NCI-H187 (cell line): ENCODE results near the gene SUN5.

ENCODE experiments used
- DNase-seq, 2 experiments: peaks; one replicate each; lab custom pipeline; 2025; lab: John Stamatoyannopoulos, UW

SUN5 gene

DNA sequence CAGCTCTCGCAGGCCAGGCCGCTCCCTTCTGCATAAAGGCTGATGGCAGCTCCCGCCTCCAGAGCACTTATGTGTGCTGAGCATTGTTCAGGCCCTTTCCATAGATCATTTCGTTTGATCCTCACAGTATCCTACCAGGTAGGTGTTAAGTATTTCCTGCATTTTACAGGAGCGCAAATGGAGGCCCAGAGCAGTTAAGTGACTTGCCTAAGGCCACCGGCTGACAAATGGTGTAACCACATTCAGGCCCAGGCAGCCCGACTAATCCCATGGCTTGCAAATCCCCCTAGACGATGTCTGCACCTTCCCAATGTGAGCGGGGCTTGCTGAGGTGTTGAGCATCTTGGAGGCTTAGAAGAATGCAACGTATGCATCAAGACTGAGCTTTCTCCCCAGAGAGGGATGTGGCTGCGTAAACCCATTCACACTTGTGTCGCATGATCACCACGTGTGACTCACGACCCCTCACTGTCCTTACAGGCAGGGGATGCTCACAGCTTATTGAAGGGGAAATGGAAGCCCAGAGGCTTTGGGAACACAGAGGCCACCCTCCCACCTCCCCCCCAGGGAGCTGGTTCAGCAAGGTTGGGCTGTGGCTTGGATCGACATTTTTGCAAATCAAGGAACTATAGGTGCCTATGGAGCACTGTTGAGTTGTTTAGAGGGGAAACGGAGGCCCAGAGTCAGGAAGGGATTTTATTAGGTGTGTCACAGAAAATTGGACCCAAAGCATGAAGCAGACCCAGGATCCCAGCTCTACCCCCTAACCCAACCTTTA lies 10.3 kb upstream of the SUN5 start:
- no peak for DNase-seq

DNA sequence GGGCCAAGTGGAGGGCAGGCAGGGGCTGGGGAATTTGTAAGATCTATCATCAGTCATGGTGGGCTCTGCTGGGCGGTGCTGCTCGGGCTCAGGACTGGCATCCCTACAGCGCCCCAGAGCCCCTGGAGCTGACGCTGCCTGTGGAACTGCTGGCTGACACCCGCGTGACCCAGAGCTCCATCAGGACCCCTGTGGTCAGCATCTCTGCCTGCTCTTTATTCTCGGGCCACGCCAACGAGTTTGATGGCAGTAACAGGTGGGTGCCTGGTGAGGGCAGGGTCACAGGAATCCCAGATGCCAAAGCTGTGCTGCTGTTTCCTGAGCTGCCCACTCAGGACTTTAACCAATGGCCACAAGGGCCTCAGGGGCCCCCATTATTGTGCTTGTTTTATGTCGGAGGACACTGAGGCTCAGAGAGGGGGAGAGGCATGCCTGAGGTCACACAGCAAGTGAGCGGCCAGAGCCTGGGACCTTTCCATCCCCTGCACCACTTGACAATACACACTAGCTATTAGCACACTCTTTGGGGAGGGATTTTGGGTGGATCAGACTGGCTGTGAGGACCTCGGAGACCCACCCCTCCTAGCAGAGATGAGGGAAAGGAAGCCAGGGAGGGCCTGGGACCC lies 9.6 kb upstream of the SUN5 start:
- no peak for DNase-seq

DNA sequence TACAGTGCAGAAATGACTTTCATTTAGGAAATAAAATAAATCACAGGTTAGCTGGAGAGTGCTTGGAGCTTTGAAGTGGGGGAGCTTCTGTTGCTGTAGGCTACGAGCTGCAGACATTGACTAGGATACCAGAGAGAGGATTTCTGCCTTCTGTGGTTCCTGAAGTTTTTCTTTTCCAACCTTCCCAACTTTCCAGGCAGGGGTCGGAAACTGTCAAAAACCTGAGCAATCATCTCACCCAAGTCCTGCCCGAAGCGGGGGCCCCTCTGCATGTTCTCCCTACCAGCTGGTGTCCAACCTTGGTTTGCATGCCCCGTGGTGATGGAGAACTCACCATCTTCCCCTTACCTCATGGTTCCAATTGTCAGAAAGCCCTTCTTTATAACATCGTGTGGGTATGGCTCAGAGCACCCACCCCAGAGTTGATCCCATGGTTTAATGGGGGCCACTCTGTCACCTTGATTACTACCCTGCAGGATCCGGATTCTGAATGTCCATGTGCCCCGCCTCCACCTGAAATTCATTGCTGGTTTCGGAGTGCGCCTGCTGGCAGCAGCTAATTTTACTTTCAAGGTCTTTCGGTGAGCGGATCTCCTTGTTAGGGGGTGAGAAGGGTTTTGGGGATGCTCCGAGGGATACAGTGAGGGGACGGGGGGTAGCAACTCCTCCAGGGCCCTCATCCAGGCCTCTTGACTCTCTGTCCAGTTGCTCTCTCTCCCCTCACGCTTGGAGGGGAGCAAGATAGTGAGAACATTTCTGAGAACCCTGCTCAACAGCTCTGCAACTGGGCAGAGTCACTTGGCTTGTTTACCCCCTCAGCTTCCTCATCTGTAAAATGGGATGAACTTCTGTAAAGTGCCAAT lies 8.3 kb upstream of the SUN5 start:
- no peak for DNase-seq

DNA sequence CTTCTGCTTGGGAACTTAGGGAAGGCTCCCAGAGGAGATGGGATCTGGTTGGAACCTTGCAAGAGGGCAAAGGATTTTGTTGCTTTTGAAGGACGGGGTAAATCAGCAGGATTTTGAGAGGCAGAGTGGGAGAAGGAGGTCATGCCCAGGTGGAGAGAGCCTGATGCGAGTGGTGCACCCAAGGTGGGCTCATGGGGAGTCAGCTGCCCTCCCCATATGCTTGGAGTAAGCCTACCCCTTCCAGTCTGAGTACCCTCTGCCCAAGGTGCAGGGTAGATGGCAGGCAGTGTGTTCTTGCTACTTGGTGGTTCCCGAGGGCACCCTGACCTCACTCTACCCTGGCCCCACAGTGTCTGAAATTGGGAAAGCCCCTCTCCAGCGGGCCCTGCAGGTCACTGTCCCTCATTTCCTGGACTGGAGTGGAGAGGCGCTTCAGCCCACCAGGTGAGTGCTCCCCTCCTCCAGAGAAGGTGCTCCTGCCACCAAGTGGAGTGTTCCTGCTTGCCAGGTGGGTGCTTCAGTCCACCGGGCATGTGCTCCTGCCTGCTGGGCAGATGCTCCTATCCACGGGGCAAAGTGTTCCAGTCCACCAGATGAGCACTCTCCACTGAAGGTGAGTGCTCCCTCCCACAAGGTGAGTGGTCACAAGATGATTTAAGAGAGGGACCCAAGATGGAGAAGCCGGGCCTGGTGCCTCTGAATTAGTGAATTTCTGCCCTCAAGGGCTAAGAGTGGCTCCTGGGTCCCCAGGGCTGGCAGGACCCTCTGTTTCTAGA lies 6.6 kb upstream of the SUN5 start:
- no peak for DNase-seq

DNA sequence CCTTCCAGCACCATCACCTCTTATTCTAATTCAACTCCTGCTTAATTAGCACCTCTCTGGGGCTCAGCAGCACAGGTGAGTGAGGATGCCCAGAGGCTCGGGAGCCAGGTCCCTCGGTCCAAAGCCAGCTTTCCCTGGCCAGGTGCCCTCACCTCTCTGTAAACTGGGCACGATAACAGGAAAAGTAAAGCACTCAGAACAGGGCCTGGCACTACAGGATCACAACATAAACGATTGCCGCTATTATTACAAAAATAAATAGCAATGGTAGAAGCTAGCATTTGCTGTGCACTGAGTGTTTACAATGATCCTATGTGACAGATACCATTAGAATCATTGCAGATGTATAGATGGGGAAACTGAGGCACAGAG lies 5.9 kb upstream of the SUN5 start:
- no peak for DNase-seq

DNA sequence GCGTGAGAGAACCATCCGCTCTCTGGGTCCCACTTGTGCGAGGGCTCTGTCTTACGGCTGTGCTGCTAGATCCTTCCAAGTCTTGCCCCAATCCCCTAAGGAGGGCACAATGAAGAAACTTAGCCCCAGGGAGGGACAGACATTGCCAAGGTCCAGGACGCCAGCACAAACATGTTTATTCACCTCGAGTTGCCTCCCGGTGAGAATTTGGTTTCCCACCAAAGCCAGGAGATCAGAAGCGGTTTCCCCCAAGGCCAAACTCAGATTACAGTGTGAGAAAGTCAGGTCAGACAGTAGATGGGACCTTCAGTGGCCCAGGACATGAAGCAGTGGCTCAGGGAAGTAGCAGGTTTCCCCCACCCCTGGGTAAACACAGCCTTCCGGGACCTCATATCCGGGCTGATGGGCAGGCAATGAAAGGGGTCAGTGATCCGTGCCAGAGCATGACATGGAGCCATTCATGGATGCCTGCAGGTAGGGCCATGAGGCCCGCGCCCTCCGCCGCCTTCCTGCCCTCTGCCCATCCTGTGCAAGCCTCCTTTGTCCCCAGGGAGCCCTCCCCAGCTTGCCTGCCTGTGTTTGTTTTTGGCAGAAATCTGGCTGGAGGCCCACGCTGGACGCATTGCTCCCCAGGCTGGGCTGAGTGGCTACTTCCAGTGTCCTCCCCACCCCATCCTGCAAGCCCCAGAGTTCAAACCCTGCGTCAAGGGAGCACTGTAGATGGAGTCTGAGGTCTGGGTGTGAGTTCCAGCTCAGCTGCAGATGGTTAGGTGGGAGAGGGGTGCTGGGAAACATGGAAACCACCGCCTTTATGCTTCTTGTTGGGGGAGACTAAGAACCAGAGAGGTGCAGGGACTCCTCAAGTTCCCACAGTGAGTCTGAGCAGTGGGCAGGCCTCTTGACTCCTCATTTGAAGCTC lies 5.2 kb upstream of the SUN5 start:
- no peak for DNase-seq

DNA sequence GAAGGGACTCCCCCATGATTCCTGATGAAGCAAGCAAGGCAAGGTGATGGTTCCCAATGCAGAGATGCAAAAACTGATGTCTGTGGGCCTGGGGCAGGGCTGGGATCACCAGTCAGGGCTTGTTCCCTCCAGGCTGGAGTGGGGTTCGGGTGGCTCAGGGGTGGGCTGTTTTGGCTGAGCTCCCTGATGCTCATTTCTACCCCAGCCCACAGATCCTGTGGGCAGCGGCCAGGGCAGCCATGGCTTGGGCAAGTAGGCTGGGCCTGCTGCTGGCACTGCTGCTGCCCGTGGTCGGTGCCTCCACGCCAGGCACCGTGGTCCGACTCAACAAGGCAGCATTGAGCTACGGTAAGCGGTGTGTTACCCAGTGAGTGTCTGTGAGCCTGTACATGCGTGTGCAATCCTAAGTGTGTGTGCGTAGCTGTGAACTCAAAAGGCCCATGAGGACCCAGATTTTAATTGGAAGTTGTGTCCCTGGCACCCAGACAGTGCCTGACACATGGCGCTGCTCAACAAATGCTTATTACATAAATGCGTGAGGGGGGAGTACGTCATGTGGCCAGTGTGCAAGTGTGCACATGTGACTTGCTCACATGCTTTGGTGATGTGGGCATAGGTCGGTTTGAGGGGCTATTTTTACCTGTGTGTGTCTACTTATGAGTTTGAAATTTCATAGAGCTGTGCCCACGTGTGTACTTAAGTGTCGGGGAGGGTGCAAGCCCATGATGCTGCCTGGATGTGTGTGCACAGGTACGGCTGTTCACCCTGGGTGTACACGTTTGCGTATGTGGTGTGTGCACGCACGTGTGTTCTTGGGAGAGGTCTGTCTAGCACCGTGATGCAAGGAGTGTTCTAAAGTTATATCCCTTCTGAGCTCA lies 4.3 kb upstream of the SUN5 start:
- DNase-seq, result no peak

DNA sequence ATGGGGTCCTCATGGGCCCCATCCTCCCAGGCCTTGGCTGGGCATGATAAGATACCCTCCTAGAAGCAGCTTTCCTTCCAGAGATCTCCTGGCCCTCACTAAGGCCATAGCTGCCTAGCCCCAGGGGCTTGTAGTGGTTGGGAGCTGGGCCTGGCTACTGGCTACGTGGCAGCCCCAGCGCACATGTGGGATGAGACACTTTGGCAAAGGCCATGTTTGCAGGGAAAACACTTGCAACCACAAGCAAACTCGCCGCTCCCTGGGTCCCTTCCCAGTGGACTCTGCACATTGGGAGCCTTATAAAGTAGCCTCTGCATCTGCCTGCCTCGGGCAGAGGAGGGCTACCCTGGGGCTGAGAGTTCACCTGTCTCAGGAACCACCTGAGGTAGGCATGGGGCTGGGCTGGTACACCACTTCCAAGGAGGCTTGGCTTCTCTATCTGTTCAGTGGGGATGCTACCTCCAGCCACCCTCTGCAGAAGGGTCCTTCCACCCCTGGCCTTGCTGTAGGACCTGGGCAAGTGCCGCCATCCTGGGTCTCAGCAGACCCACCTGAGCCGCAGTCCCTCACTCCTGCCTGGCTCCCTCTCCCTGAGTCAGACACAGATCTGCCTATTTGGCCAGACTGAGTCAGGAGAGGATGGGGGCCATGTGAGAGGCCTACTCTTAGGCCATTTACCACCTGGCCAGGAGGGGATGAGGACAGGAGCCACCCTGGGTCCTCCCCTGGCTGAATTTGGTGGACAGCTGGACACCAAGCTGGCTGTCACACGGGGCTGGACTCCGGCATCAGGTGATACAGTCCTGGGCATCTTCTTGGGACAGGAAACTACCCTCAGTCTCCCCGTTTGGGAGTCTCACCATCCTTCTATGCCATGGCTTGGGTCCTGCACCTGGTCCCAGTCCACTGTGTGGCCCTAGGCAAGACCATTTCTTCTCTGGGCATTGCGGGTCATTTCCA lies 3.4 kb upstream of the SUN5 start, which contains the start of gene BPIFB2:
Gene BPIFB2, plus strand, starts transcription at position 329 of the 960 bp plus-strand sequence. CDS start 871 bp downstream, outside the sequence.
- DNase-seq, result no peak

DNA sequence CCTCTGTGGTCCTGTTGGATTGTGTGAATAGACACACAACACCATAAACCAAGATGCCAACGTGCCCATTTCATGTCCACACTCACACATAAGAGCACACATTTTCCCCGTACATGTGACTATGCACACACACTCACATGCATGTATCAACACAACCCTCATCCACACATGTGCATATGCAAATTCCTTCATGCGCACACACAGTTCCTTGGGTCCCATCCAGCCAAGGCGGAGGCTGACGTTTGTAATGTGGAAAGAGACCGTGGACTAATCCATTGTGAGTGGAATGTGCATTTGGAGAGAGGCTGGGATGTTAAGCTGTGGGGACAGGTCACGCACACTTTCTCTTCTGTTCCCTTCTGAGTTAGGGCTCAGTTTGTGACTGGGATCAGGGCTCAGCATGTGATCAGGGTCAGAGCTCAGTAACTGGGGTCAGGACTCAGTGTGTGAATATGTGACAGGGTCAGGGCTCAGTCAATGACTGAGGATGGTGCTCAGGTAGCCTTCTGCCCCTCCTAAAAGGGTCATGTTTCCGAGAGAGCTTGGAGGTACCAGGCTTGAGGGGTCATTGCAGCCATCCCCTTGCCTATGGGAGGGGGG lies 2.6 kb upstream of the SUN5 start:
- no peak for DNase-seq

DNA sequence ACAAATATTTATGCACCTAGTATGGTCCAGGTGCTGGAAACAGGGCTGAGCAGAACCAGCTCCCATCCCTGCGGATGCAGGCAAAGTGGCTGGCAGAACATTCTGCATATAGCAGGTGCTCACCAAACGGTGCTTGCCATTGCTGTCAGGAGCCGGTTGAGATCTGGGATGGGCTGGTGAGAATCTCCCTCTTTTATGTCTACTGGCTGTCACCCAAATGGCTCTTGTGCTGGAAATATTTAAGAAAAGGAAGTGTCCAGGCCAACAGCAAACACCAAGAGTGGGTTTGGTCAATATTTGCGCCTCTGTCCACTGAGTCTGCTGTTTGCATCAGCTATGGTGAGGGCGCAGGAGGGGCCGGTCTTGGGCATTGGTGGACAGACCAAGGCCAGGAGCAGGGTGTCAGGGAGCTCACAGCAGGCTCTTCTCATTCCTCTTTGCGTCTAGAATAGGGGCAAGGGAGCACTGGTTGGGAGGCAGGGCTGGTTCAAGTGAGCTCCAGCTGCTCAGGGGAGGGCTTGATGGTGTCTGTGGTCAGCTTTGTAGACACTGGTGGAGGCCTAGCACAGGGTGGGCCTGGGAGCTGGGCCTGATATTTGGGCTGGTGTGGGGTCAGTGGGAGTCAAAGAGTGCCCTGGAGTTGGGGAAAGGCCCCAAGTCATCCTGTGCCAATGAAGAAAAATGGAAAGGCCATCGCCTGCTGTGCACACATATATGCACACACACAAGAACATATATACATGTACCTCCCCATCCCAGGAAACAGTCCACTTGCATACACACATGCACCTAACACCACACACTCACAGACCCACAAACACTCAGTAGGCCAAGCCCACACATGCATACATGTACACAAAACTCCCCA lies 1.9 kb upstream of the SUN5 start:
- no peak for DNase-seq

DNA sequence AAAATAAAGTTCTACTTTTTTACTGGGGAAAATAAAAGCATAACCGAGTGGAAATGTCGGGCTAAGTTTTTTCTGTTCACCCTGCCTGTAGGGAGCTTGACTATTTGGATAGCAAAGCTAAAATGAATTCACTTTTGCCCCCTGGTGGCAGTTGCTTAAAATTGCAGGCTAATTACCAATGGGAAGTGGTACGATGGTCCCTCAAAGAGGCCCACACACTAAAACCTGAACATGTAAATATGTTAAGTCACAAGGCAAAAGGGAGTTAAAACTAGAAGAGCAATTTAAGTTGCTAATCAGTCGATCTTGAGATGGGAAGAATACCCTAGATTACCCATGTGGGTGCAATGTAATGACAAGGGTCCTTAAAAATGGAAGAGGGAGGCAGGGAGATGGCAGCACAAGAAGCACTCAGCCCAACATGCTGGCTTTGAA lies 916 bp upstream of the SUN5 start:
- no peak for DNase-seq

DNA sequence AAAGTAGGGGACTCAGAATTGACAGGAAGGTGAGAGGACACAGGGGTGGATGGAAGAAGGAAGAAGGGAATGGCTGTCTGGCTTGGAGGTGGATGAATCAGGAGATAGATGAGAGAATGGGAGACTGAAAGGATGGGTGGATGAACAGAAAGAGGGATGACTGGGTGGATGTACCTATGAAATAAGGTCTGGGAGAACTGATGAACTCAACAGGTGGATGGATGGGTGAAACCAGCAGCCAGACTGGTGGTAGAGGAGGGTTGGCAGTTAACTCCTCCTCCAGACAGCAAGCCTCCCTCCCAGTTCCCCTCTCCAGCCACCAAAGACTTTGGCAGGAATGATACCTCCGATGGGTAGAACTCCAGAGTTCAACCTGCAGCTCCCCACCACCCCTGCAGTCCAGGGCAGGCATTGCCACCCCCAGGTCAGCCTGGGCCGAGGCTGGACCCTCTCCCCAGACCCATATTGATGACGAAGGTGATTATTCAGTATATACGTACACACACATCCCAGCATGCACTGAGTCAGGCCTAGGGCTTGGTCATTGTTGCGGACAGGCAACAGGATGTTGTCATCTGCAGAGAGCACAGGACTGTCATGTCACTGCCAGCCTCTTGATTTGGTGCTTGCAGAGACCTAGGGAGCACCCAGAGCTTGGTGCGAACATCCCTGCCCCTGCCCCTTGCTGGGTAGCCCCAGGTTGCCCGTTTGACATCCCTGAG lies 2.0 kb downstream of the SUN5 start:
- no peak for DNase-seq

DNA sequence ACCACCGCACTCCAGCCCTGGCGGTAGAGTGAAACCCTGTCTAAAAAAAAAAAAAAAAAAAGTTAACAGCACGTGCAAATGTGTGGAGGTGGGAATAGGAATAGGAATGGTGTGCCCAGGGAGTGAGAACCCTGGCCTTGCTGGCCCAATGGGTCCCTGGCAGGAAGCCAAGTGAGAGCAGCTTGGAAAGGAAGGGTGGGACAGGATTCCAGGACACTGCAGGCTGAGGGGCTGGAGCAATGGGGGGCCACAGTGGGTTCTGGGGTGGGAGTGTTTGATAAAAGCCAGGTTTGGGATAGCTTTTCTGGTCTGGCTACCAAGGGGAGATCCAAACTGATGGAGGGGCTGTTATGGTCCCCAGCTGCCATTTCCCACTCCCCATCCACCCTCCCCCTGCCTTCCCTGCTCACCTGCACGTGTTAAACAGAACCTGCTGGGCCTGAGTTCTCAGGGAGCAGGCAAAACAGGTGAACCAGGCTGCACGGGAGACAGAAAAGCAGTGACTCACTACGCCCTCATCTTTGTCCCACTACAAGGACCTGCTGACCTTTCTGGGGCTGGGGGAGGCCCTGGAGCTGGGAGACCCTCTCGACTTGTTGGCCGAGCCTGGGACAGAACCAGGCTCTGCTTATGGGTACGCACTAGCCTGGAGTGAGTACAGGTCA lies 3.3 kb downstream of the SUN5 start:
- DNase-seq, result no peak

DNA sequence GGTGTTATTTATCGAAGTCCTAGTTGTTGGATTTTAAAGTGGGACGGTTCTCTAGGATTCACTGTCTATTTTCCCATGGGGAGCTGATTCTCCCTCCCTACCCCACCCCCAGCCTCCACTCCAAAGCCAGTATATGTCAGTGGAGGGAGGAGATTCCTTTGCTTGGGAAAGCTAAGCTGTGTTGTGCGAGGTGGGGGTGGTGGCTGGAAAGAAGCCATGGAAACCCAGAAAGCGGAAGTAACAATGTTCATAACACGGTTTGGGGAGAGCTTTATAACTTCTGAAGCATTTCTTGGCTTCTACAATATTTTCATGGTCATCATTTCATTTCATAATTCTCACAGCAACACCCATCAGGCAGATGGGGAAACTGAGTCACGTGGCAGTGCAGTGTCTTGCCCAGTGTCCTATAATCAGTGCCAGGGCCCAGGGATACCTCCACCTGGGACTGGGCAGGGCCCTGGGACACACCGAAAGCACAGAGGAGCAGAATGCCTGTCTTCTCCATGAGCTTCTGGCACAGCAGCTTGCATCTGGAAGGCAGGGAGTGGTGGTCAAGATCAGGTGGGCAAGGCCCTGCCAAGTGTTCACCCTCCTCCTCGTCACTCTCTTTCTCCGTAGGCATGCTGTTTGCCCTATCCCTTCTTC lies 4.5 kb downstream of the SUN5 start:
- DNase-seq, result no peak

DNA sequence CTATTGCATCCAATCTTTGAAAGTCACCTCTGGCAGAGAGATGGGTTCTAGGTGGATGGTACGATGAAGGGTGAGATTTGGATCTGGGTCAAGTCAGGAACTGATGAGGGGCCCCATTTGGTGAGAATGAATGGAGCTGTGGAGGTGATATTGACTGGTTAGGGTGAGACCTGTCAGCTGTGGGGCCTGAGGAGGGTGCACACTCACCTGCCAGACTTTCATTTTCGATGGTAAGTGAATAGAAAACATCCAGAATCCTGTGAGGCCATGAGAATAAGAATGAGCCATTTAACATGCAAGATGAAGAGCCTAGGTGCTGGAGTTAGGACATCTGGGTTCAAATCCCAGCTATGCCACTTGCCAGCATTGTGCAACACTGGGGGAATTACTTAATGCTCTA lies 6.8 kb downstream of the SUN5 start:
- DNase-seq, result no peak

DNA sequence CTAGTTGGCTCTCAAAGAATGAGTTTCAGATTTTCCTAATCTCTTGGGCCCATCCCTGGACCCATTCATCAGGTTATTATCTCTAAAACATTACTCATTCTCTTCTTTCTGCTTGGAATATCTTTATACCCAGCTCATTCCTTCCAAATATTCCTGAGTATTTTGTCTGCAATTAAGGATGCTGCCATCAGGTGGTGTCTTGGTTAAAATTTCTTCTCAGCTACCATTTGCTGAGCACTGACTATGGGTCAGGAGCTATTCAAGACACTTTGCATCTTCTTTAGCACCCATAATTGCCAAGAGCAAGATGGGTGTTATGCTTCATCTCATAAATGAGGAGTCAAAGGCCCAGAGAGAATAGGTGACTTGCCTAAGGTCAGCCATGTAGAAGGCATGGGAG lies 8.4 kb downstream of the SUN5 start:
- DNase-seq, result no peak
